H1 (cell line): Measurements from ENCODE around the gene P4HA3. TPM values are rescaled to one million over a fixed set of nuclear protein-coding genes. Genes with fewer than 3 reads are reported as not detected.

Experiments used
- EZH2 ChIP-seq: fragments of 200-600 bp; sonication (generic); IDR thresholded peaks from 2 replicates; pipeline ENCODE4 v1.7.1; 2012; ENCODE audit warnings: low read depth, mild to moderate bottlenecking, moderate library complexity, low read length, inconsistent platforms; ENCODE audit not compliant: severe bottlenecking
- TCF12 ChIP-seq: IDR thresholded peaks from 2 replicates; pipeline ENCODE4 v1.6.1; 2011; ENCODE audit warnings: low read depth, mild to moderate bottlenecking, low read length
- polyA plus RNA-seq, 7 experiments: library from polyadenylated mRNA; depleted of rRNA in 3 of 7; stranded (reverse) in 5 of 7; unstranded in 2 of 7; fragments of >200 nt in 5 of 7; fragments of 200-250 nt in 2 of 7; gene quantifications; 1 replicate in 5 of 7; 2 replicates in 1 of 7; 4 replicates in 1 of 7; pipeline versions ENCODE4 v1.2.1 to v1.2.3, GENCODE V29; 2011 to 2013; ENCODE audit warnings: missing spikeins in 2 of 7, mixed read lengths in 2 of 7
- total RNA-seq: library from RNA; stranded (reverse); fragmentation: NEBNext Ultra II Directional; extraction: Animal tissue kit (Norgen Biotek cat#: 25700); gene quantifications from 2 replicates; pipeline ENCODE4 v1.2.1, GENCODE V29; 2021

Gene P4HA3
- total and polyA plus RNA-seq, 2 of the 8 experiments (the other 6 are each of a cell fraction or from before 2014, with no cell fraction given): 0.06 TPM; not detected in 1

- TF ChIP-seq EZH2 (no peak), TCF12 (no peak)
Observed at GRCh38 chr11:74341921-74342320, 30.5 kb upstream of the P4HA3 start (continued).
